WTC11 (cell line): ENCODE results near the gene RBFOX2. TPM values are rescaled to one million over a fixed set of nuclear protein-coding genes. Genes with fewer than 3 reads are reported as not detected.

Experiments
- ATAC-seq: fragments of 200-7000 bp; cut with Tn5 transposase; 2 replicates; pipeline ENCODE4 v1.10.0; 2021; ENCODE audit warnings: mild to moderate bottlenecking, moderate library complexity
- CTCF ChIA-PET: fragments of 300-600 bp; sonication (Branson Sonifier 250); formaldehyde crosslinking; loops from one replicate; lab custom pipeline; 2021; ENCODE audit warnings: antibody characterized with exemption; lab: Charles Lee
- POLR2A ChIA-PET: fragments of 350-600 bp; sonication (Branson Sonifier 250); formaldehyde crosslinking; loops from one replicate; lab custom pipeline; 2021; ENCODE audit warnings: antibody characterized with exemption; lab: Charles Lee
- DNase-seq: peaks from one replicate; pipeline ENCODE4 v3.0.0; 2021; ENCODE audit warnings: low spot score
- H3K27ac Mint-ChIP-seq: 2 replicates; pipeline ENCODE4 v1.8.0; 2021; ENCODE audit warnings: mixed read lengths
- H3K27me3 Mint-ChIP-seq: 2 replicates; pipeline ENCODE4 v1.8.0; 2021; ENCODE audit warnings: low read depth, mild to moderate bottlenecking, moderate library complexity, mixed read lengths
- H3K36me3 Mint-ChIP-seq: 2 replicates; pipeline ENCODE4 v1.8.0; 2021; ENCODE audit warnings: mixed read lengths
- H3K4me1 Mint-ChIP-seq: 2 replicates; pipeline ENCODE4 v1.8.0; 2022; ENCODE audit warnings: mixed read lengths
- H3K4me3 Mint-ChIP-seq: 2 replicates; pipeline ENCODE4 v1.8.0; 2021; ENCODE audit warnings: mild to moderate bottlenecking, moderate library complexity, mixed read lengths
- H3K9me3 Mint-ChIP-seq: 2 replicates; pipeline ENCODE4 v1.8.0; 2021; ENCODE audit warnings: mixed read lengths
- CDX4 ChIP-seq: fragments of 250-450 bp; sonication (Bioruptor Pico); IDR thresholded peaks from 2 replicates; pipeline ENCODE4 v1.9.0; 2021; ENCODE audit warnings: moderate library complexity, mild to moderate bottlenecking, inconsistent platforms, borderline replicate concordance
- FOXK1 ChIP-seq: sonication (generic); formaldehyde crosslinking; IDR thresholded peaks from 2 replicates; pipeline ENCODE4 v1.8.0; 2022; ENCODE audit warnings: mild to moderate bottlenecking, moderate library complexity, missing genetic modification reagents
- FOXP1 ChIP-seq: sonication (generic); formaldehyde crosslinking; IDR thresholded peaks from 2 replicates; pipeline ENCODE4 v1.8.0; 2022; ENCODE audit warnings: missing genetic modification reagents, mild to moderate bottlenecking, moderate library complexity, borderline replicate concordance
- JUN ChIP-seq: sonication (generic); formaldehyde crosslinking; IDR thresholded peaks from 2 replicates; pipeline ENCODE4 v1.8.0; 2023; ENCODE audit warnings: mild to moderate bottlenecking, missing genetic modification reagents
- PRRX2 ChIP-seq: fragments of 250-450 bp; sonication (Bioruptor Pico); IDR thresholded peaks from 2 replicates; pipeline ENCODE4 v1.8.0; 2021; ENCODE audit warnings: mild to moderate bottlenecking
- TEAD1 ChIP-seq: sonication (generic); formaldehyde crosslinking; IDR thresholded peaks from 2 replicates; pipeline ENCODE4 v1.8.0; 2022; ENCODE audit warnings: mild to moderate bottlenecking, missing genetic modification reagents
- USF1 ChIP-seq: sonication (generic); formaldehyde crosslinking; IDR thresholded peaks from 2 replicates; pipeline ENCODE4 v1.8.0; 2022; ENCODE audit warnings: mild to moderate bottlenecking, missing genetic modification reagents
- ZBTB43 ChIP-seq: sonication (generic); formaldehyde crosslinking; IDR thresholded peaks from 2 replicates; pipeline ENCODE4 v1.8.1; 2023; ENCODE audit warnings: mild to moderate bottlenecking, missing genetic modification reagents
- ZNF121 ChIP-seq: sonication (generic); formaldehyde crosslinking; IDR thresholded peaks from 2 replicates; pipeline ENCODE4 v1.8.0; 2023; ENCODE audit warnings: missing genetic modification reagents
- ZNF232 ChIP-seq: sonication (generic); formaldehyde crosslinking; IDR thresholded peaks from 2 replicates; pipeline ENCODE4 v1.8.0; 2022; ENCODE audit warnings: mild to moderate bottlenecking, missing genetic modification reagents
- ZNF281 ChIP-seq: sonication (generic); formaldehyde crosslinking; IDR thresholded peaks from 2 replicates; pipeline ENCODE4 v1.8.0; 2023; ENCODE audit warnings: mild to moderate bottlenecking, missing genetic modification reagents
- ZSCAN18 ChIP-seq: fragments of 250-450 bp; sonication (Bioruptor Pico); IDR thresholded peaks from 2 replicates; pipeline ENCODE4 v2.1.2; 2022; ENCODE audit warnings: mild to moderate bottlenecking, moderate library complexity
- total RNA-seq: library from RNA; stranded (reverse); gene quantifications from 3 replicates; pipeline ENCODE4 v1.2.3, GENCODE V29; 2021
- TF ChIP-seq, protein P1 (sequence below): fragments of 250-450 bp; sonication (Bioruptor Pico); IDR thresholded peaks from 2 replicates; pipeline ENCODE4 v1.9.0; 2021; ENCODE audit warnings: mild to moderate bottlenecking, borderline replicate concordance

Gene RBFOX2
- total RNA-seq, 1 experiment from 2014 or later: 107 TPM

DNA sequence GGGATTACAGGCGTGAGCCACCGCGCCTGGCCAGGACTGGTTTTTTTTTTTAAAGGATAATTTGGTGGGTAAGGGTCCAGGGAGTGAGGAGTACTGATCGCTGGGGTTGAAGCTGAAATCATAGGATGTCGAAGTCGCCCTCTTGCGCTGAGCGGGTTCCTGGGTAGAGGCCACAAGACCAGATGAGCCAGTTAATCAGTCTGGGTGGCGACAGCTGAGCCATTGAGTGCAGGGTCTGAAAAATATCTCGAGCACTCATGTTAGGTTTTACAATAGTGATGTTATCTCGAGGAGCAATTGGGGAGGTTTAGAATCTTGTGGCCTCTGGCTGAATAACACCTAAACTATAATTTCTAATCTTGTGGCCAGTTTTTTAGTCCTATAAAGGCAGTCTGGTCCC, 303.1 kb downstream of the RBFOX2 start:
- ATAC-seq: no peak
- CTCF ChIA-PET: no interaction called here

More for the DNA sequence above, 303.1 kb downstream of the RBFOX2 start:
- Mint-ChIP-seq H3K27ac (no peak overlapping the region), H3K4me1 (0 out of 2 replicates have a peak, but pooled peaks cover 4% of the 10 kb centered on the region), H3K36me3 (no peaks in the 10 kb centered on the region), H3K9me3 (no peaks in the 10 kb centered on the region), H3K27me3 (no peaks in the 10 kb centered on the region), H3K4me3 (no peak overlapping the region)
- POLR2A ChIA-PET: no interaction called here
- TF ChIP-seq FOXK1 (CRISPR knock-in tag): no peak
- no peak for TF ChIP-seq ZSCAN18 (CRISPR knock-in tag)
- no peak for TF ChIP-seq FOXP1 (CRISPR knock-in tag)
- TF ChIP-seq, protein P1, sequence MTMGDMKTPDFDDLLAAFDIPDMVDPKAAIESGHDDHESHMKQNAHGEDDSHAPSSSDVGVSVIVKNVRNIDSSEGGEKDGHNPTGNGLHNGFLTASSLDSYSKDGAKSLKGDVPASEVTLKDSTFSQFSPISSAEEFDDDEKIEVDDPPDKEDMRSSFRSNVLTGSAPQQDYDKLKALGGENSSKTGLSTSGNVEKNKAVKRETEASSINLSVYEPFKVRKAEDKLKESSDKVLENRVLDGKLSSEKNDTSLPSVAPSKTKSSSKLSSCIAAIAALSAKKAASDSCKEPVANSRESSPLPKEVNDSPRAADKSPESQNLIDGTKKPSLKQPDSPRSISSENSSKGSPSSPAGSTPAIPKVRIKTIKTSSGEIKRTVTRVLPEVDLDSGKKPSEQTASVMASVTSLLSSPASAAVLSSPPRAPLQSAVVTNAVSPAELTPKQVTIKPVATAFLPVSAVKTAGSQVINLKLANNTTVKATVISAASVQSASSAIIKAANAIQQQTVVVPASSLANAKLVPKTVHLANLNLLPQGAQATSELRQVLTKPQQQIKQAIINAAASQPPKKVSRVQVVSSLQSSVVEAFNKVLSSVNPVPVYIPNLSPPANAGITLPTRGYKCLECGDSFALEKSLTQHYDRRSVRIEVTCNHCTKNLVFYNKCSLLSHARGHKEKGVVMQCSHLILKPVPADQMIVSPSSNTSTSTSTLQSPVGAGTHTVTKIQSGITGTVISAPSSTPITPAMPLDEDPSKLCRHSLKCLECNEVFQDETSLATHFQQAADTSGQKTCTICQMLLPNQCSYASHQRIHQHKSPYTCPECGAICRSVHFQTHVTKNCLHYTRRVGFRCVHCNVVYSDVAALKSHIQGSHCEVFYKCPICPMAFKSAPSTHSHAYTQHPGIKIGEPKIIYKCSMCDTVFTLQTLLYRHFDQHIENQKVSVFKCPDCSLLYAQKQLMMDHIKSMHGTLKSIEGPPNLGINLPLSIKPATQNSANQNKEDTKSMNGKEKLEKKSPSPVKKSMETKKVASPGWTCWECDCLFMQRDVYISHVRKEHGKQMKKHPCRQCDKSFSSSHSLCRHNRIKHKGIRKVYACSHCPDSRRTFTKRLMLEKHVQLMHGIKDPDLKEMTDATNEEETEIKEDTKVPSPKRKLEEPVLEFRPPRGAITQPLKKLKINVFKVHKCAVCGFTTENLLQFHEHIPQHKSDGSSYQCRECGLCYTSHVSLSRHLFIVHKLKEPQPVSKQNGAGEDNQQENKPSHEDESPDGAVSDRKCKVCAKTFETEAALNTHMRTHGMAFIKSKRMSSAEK (CRISPR knock-in tag): no peak
- no peak for TF ChIP-seq ZNF281
- TF ChIP-seq ZBTB43 (CRISPR knock-in tag): no peak
- TF ChIP-seq CDX4 (CRISPR knock-in tag): no peak
- no peak for TF ChIP-seq ZNF232 (CRISPR knock-in tag)
- no peak for TF ChIP-seq JUN (CRISPR knock-in tag)
- no peak for TF ChIP-seq ZNF121 (CRISPR knock-in tag)
- no peak for TF ChIP-seq TEAD1 (CRISPR knock-in tag)
- TF ChIP-seq PRRX2 (CRISPR knock-in tag): no peak
- no peak for TF ChIP-seq USF1 (CRISPR knock-in tag)
- DNase-seq: no peak
